ENCODE results near the gene MTARC1.

MTARC1 gene

DNA sequence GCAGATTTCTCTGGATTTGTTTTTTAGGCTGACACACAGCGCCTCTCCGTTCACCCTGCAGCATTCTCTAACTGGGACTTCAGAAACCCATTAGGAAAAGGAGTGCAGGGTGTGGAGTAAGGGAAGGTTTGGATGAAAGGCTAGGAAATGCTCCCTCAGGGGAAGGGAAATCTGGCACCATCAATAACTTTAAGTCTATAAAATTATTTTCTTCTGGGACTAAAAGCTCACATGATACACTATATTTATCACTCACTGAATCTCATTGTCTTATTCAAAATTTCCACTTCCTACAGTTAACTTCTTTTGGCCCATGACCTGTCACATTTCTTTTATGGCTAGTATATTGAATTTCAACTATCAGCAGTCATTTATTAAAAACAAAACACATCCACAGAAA, 46.7 kb downstream of the MTARC1 start:
- Histone ChIP-seq H3K27ac (ENCODE audit: low read length) (no peak overlapping the region), H4K20me1 (ENCODE audit: insufficient read depth, low read length) (no peaks in the 10 kb centered on the region), H3K4me3 (ENCODE audit: low read length) (no peak overlapping the region), H3K4me2 (ENCODE audit: low read depth, low read length) (no peak overlapping the region), H3F3A (ENCODE audit: insufficient read depth, low read length) (no peaks in the 10 kb centered on the region), H3K9me3 (replicated peaks; ENCODE audit: insufficient read depth, low read length) (no peaks in the 10 kb centered on the region), H3K36me3 (replicated peaks; ENCODE audit: insufficient read depth, low read length) (no peaks in the 10 kb centered on the region), H3K9ac (ENCODE audit: low read length) (no peak overlapping the region), H3K4me1 (ENCODE audit: low read length) (no peaks in the 10 kb centered on the region), H3K9me2 (replicated peaks; ENCODE audit: insufficient read depth, low read length) (no peaks in the 10 kb centered on the region), H3K79me2 (ENCODE audit: low read length) (no peaks in the 10 kb centered on the region), H2AFZ (ENCODE audit: low read length) (no peak overlapping the region), H3K27me3 (replicated peaks; ENCODE audit: insufficient read depth, low read length) (no peaks in the 10 kb centered on the region)
- no peak for DNase-seq
- TF ChIP-seq EZH2phosphoT487 (IDR thresholded peaks at IDR 0.05; ENCODE audit: low read length): no peak
- TF ChIP-seq, protein P1, sequence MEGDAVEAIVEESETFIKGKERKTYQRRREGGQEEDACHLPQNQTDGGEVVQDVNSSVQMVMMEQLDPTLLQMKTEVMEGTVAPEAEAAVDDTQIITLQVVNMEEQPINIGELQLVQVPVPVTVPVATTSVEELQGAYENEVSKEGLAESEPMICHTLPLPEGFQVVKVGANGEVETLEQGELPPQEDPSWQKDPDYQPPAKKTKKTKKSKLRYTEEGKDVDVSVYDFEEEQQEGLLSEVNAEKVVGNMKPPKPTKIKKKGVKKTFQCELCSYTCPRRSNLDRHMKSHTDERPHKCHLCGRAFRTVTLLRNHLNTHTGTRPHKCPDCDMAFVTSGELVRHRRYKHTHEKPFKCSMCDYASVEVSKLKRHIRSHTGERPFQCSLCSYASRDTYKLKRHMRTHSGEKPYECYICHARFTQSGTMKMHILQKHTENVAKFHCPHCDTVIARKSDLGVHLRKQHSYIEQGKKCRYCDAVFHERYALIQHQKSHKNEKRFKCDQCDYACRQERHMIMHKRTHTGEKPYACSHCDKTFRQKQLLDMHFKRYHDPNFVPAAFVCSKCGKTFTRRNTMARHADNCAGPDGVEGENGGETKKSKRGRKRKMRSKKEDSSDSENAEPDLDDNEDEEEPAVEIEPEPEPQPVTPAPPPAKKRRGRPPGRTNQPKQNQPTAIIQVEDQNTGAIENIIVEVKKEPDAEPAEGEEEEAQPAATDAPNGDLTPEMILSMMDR (IDR thresholded peaks at IDR 0.05; ENCODE audit: low read length): no peak
- TF ChIP-seq EZH2 (optimal IDR thresholded peaks at IDR 0.05; ENCODE audit: low read depth, low read length): no peak

DNA sequence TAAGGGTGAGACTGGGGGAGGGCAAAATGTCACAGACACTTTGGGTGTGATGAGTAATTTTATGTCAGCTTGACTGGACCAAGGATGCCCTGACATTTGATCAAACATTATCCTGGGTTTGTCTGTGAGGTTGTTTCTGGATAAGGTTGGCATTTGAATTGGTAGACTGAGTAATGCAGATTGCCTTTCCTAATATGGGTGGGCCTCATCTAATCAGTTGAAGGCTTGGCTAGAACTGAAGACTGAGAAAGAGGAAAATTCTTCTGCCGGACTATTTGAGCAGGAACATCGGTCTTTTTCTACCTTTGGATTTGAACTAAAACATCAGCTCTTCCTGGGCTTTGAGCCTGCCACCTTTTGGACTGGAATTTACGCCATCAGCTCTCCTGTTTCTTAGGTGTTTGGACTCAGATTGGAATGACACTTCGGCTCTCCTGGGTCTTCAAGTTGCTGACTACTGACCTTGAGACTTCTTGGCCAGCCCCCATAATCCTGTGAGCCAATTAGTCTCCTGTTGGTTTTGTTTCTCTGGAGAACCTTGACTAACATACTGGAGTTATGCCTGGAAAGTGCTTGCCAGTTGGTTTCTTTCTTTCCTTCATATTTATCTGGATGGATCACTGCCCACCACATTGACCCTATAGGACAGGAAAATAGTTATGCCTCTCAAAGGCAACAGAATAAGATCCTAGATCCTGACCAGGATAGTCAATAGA, 47.6 kb downstream of the MTARC1 start:
- Histone ChIP-seq H3K79me2 (ENCODE audit: low read length) (no peaks in the 10 kb centered on the region), H3K27me3 (replicated peaks; ENCODE audit: insufficient read depth, low read length) (no peaks in the 10 kb centered on the region), H3K36me3 (replicated peaks; ENCODE audit: insufficient read depth, low read length) (no peaks in the 10 kb centered on the region), H3K9ac (ENCODE audit: low read length) (no peak overlapping the region), H3K9me3 (replicated peaks; ENCODE audit: insufficient read depth, low read length) (no peaks in the 10 kb centered on the region), H3K9me2 (replicated peaks; ENCODE audit: insufficient read depth, low read length) (no peaks in the 10 kb centered on the region), H4K20me1 (ENCODE audit: insufficient read depth, low read length) (no peaks in the 10 kb centered on the region), H3K4me2 (ENCODE audit: low read depth, low read length) (no peak overlapping the region), H3K4me3 (ENCODE audit: low read length) (no peak overlapping the region), H3K27ac (ENCODE audit: low read length) (no peak overlapping the region), H2AFZ (ENCODE audit: low read length) (no peak overlapping the region), H3K4me1 (ENCODE audit: low read length) (no peaks in the 10 kb centered on the region), H3F3A (ENCODE audit: insufficient read depth, low read length) (no peaks in the 10 kb centered on the region)
- no peak for DNase-seq
- TF ChIP-seq, protein P1 (IDR thresholded peaks at IDR 0.05; ENCODE audit: low read length): no peak
- TF ChIP-seq EZH2 (optimal IDR thresholded peaks at IDR 0.05; ENCODE audit: low read depth, low read length) (no peak), EZH2phosphoT487 (IDR thresholded peaks at IDR 0.05; ENCODE audit: low read length) (no peak)

All from MM.1S (cell line).